ENCODE data around the gene PRR13. TPM values are rescaled to one million over a fixed set of nuclear protein-coding genes. Genes with fewer than 3 reads are reported as not detected.
A peak's percentile ranks its signal among the peaks of the same experiment; 100 is the strongest.

The PRR13 gene
- polyA plus RNA-seq, 1 donor from 2014 or later, result 6.4 TPM

- TF ChIP-seq SMC3 (conservative IDR thresholded peaks at IDR 0.05; ENCODE audit: poor library complexity) (no peak), RAD21 (conservative IDR thresholded peaks at IDR 0.05) (no peak)
These were observed 41.2 kb downstream of the PRR13 start (continued) for GRCh38 chr12:53482626-53483168.

GRCh38 chr12:53483225-53483978 lies 41.9 kb downstream of the PRR13 start:
- Histone ChIP-seq H3K36me3 (ENCODE audit: insufficient read depth, low read length) (no peaks in the 10 kb centered on the region), H3K79me2 (replicated peaks; ENCODE audit: insufficient read depth, low read length) (peaks cover 13% of the 10 kb centered on the region), H4K20me1 (ENCODE audit: insufficient read depth) (peaks cover 7% of the 10 kb centered on the region)

GRCh38 chr12:53483979-53484377 lies 42.4 kb downstream of the PRR13 start:
- no peak for TF ChIP-seq RAD21 (conservative IDR thresholded peaks at IDR 0.05)
- TF ChIP-seq POLR2AphosphoS5 (IDR thresholded peaks at IDR 0.05), result no peak
- TF ChIP-seq MXI1 (conservative IDR thresholded peaks at IDR 0.05; ENCODE audit: poor library complexity, severe bottlenecking), result no peak
- TF ChIP-seq TAF1 (IDR thresholded peaks at IDR 0.05; ENCODE audit: low read depth), result no peak
- TF ChIP-seq CTCF (IDR thresholded peaks at IDR 0.05; ENCODE audit: poor library complexity, severe bottlenecking), result no peak
- no peak for TF ChIP-seq REST (IDR thresholded peaks at IDR 0.05; ENCODE audit: borderline replicate concordance)
- no peak for TF ChIP-seq SMC3 (conservative IDR thresholded peaks at IDR 0.05; ENCODE audit: poor library complexity)
- TF ChIP-seq EZH2 (IDR thresholded peaks at IDR 0.05; ENCODE audit: borderline replicate concordance, insufficient read depth, low read length, poor library complexity, severe bottlenecking), result no peak
- TF ChIP-seq EP300 (conservative IDR thresholded peaks at IDR 0.05; ENCODE audit: poor library complexity, severe bottlenecking), result no peak
- Histone ChIP-seq H2AFZ (ENCODE audit: low read depth, low read length) (no peak overlapping the region), H3K36me3 (ENCODE audit: insufficient read depth, low read length) (no peaks in the 10 kb centered on the region), H3K9ac (ENCODE audit: low read length) (no peak overlapping the region), H3K79me2 (replicated peaks; ENCODE audit: insufficient read depth, low read length) (peaks cover 13% of the 10 kb centered on the region), H4K20me1 (ENCODE audit: insufficient read depth) (peaks cover 7% of the 10 kb centered on the region), H3K4me3 (ENCODE audit: low read length) (no peak overlapping the region), H3F3A (ENCODE audit: insufficient read depth, low read length, poor library complexity, severe bottlenecking) (no peaks in the 10 kb centered on the region), H3K27ac (ENCODE audit: low read length) (no peak overlapping the region), H3K27me3 (ENCODE audit: insufficient read depth, low read depth, low read length) (no peaks in the 10 kb centered on the region), H3K9me3 (ENCODE audit: low read length) (no peaks in the 10 kb centered on the region), H3K9me2 (ENCODE audit: insufficient read depth, low read length) (no peaks in the 10 kb centered on the region), H3K4me2 (ENCODE audit: low read length) (no peak overlapping the region)

More at GRCh38 chr12:53483225-53483978, 41.9 kb downstream of the PRR13 start:
- Histone ChIP-seq H3K9me3 (ENCODE audit: low read length) (no peaks in the 10 kb centered on the region), H3K27ac (ENCODE audit: low read length) (no peak overlapping the region), H3F3A (ENCODE audit: insufficient read depth, low read length, poor library complexity, severe bottlenecking) (no peaks in the 10 kb centered on the region), H3K4me2 (ENCODE audit: low read length) (no peak overlapping the region), H3K4me3 (ENCODE audit: low read length) (no peak overlapping the region), H2AFZ (ENCODE audit: low read depth, low read length) (no peak overlapping the region), H3K9ac (ENCODE audit: low read length) (no peak overlapping the region), H3K27me3 (ENCODE audit: insufficient read depth, low read depth, low read length) (no peaks in the 10 kb centered on the region), H3K9me2 (ENCODE audit: insufficient read depth, low read length) (no peaks in the 10 kb centered on the region)
- TF ChIP-seq EP300 (conservative IDR thresholded peaks at IDR 0.05; ENCODE audit: poor library complexity, severe bottlenecking) (no peak), MXI1 (conservative IDR thresholded peaks at IDR 0.05; ENCODE audit: poor library complexity, severe bottlenecking) (no peak), POLR2AphosphoS5 (IDR thresholded peaks at IDR 0.05) (peak; percentile 20)

Measured in neural cell (in vitro differentiated cells).